Activated T-cell treated with anti-CD3 and anti-CD28 coated beads, Interleukin-2, amount 50 U/mL, for 24 hours (primary cell): ENCODE measurements around the gene ULK4.
"Not testable (repeated sequence)": the region's sequence is repeated elsewhere in the genome, so short reads cannot be mapped to it uniquely, and the experiment has no call there.

Source experiments
- DNase-seq: peaks from one replicate; pipeline ENCODE4 v3.0.0-alpha.2; 2020
- H3K27ac Mint-ChIP-seq: 2 replicates; pipeline ENCODE4 v1.8.0; 2020; ENCODE audit warnings: mild to moderate bottlenecking, mixed read lengths
- H3K27me3 Mint-ChIP-seq: 2 replicates; pipeline ENCODE4 v1.8.0; 2020; ENCODE audit warnings: mixed read lengths
- H3K36me3 Mint-ChIP-seq: 2 replicates; pipeline ENCODE4 v1.8.0; 2020; ENCODE audit warnings: low read depth, mixed read lengths
- H3K4me1 Mint-ChIP-seq: 2 replicates; pipeline ENCODE4 v1.8.0; 2020; ENCODE audit warnings: low read depth, mixed read lengths
- H3K4me3 Mint-ChIP-seq: 2 replicates; pipeline ENCODE4 v1.8.0; 2020; ENCODE audit warnings: mild to moderate bottlenecking, moderate library complexity, mixed read lengths
- H3K9me3 Mint-ChIP-seq: 2 replicates; pipeline ENCODE4 v1.8.0; 2020; ENCODE audit warnings: mixed read lengths

The ULK4 gene

GRCh38 chr3:41688595-41689380 lies 273.1 kb downstream of the ULK4 start:
- no peak for DNase-seq
- H3K27me3 Mint-ChIP-seq: no peaks in the 10 kb centered on the region

GRCh38 chr3:41684797-41685735 lies 276.8 kb downstream of the ULK4 start:
- no peak for DNase-seq
- no peak overlapping the region for H3K27ac Mint-ChIP-seq
- H3K4me3 Mint-ChIP-seq: no peak overlapping the region
- H3K4me1 Mint-ChIP-seq: peaks cover 1% of the 10 kb centered on the region
- H3K9me3 Mint-ChIP-seq: no peaks in the 10 kb centered on the region
- H3K36me3 Mint-ChIP-seq: peaks cover 19% of the 10 kb centered on the region
- no peaks in the 10 kb centered on the region for H3K27me3 Mint-ChIP-seq

More at GRCh38 chr3:41688595-41689380, 273.1 kb downstream of the ULK4 start:
- H3K36me3 Mint-ChIP-seq: peaks cover 5% of the 10 kb centered on the region
- H3K4me1 Mint-ChIP-seq: peaks cover 2% of the 10 kb centered on the region
- no peak overlapping the region for H3K27ac Mint-ChIP-seq
- H3K4me3 Mint-ChIP-seq: no peak overlapping the region
- H3K9me3 Mint-ChIP-seq: no peaks in the 10 kb centered on the region

DNA sequence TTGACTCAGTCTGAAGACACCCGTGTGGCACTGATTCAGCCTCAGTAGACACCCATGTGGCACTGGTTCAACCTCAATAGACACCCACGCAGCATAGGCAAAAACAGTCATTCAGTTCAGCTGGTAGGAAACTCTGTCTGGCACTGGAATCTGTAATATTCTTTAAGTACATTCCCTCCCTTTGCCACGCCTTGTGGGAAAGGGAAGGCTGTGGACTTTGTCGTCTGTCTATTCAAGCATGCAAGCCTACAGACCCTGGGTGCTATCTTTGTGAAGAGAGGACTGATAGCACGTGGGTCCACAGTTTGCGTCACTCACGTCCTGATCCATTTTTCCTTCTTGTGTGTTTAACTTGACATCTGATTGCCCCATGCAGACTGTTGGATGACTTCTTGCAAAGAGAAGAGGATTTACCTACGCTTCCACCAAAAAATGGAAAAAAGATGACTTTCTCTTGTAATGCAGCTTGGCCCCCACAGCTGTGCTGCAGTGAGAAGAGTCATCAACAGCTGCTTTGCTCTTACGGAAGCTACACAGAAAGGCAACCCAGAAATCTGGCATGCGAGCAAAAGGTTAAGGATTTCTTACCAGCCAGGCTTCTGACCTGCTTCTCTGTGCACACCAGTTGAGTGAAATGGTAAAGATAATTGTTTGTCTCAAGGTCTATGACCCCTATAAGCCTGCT lies 278.1 kb downstream of the ULK4 start:
- H3K4me1 Mint-ChIP-seq: peaks cover 1% of the 10 kb centered on the region
- no peaks in the 10 kb centered on the region for H3K27me3 Mint-ChIP-seq
- H3K36me3 Mint-ChIP-seq: peaks cover 19% of the 10 kb centered on the region
- no peak overlapping the region for H3K27ac Mint-ChIP-seq
- H3K4me3 Mint-ChIP-seq: no peak overlapping the region
- DNase-seq: no peak
- H3K9me3 Mint-ChIP-seq: no peaks in the 10 kb centered on the region

DNA sequence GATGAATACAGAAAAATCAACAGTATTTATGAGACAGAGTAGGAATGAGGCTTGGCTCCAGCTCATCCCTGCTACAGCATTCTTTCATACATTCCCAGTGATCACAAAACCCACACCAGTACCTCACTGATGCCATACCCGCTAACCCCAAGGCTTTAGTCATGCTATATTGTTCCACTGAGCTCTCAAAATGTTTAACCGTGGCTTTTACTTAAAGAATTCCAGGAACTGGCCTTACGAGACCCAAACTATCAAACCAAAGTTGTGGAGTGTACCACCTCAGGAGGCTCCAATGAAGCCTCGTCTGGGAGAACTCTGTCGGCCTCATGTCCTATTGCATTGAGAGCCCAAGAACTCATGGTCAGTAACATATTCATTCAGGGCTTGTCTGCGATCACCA lies 278.9 kb downstream of the ULK4 start:
- no peak for DNase-seq
- Mint-ChIP-seq H3K27me3 (no peaks in the 10 kb centered on the region), H3K4me3 (no peak overlapping the region), H3K27ac (no peak overlapping the region), H3K4me1 (peaks cover 1% of the 10 kb centered on the region), H3K9me3 (no peaks in the 10 kb centered on the region), H3K36me3 (peaks cover 21% of the 10 kb centered on the region)

DNA sequence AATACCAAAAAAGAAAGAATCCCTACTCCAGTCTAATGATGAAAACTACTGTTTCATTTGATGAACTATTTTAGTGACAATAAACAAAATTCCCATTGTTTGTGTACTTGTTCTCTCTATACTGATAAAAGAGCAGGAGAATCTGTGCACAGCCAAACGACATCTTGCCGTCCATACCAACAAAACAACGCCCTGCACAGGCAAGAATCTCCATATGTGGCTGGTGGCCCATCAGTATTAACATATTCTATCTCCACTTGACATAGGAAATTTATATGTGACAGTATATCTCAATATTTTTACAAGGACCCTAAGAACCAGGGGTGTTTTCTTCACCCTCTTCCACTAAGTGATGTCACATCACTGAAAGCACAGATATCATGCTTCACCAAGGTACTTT lies 279.5 kb downstream of the ULK4 start:
- H3K27ac Mint-ChIP-seq: no peak overlapping the region
- H3K9me3 Mint-ChIP-seq: no peaks in the 10 kb centered on the region
- no peak overlapping the region for H3K4me3 Mint-ChIP-seq
- H3K4me1 Mint-ChIP-seq: peaks cover 1% of the 10 kb centered on the region
- no peaks in the 10 kb centered on the region for H3K27me3 Mint-ChIP-seq
- H3K36me3 Mint-ChIP-seq: peaks cover 21% of the 10 kb centered on the region
- DNase-seq: no peak

DNA sequence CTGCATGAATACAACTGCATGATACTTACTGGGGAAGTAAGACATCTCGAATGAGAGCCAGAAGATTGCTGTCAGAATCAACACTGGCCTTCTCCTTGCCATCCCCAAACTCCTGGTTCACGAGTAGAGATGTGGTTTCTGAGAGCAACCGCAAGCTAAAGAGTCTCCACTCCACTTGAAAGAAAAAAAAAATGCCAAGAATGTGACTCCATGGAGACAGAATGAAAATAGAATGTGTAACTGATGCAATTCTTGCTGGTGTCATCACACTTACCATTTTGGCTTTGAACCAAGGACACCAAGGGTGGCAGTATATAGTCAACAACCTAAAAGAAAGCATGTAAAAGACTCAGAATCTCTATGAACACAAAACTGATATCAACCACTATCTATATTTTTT lies 280.4 kb downstream of the ULK4 start:
- no peak overlapping the region for H3K27ac Mint-ChIP-seq
- DNase-seq: no peak
- peaks cover 1% of the 10 kb centered on the region for H3K4me1 Mint-ChIP-seq
- H3K27me3 Mint-ChIP-seq: no peaks in the 10 kb centered on the region
- no peak overlapping the region for H3K4me3 Mint-ChIP-seq
- no peaks in the 10 kb centered on the region for H3K9me3 Mint-ChIP-seq
- peaks cover 21% of the 10 kb centered on the region for H3K36me3 Mint-ChIP-seq

GRCh38 chr3:41679374-41679773 lies 282.5 kb downstream of the ULK4 start:
- Mint-ChIP-seq H3K27me3 (no peaks in the 10 kb centered on the region), H3K9me3 (no peaks in the 10 kb centered on the region), H3K4me3 (no peak overlapping the region), H3K27ac (no peak overlapping the region), H3K4me1 (peaks cover 1% of the 10 kb centered on the region), H3K36me3 (peaks cover 20% of the 10 kb centered on the region)
- no peak for DNase-seq

- H3K27me3 Mint-ChIP-seq, H3K9me3 Mint-ChIP-seq, H3K4me1 Mint-ChIP-seq, DNase-seq, H3K4me3 Mint-ChIP-seq, H3K27ac Mint-ChIP-seq: not testable (repeated sequence)
- H3K36me3 Mint-ChIP-seq: peaks cover 15% of the 10 kb centered on the region
Observed at GRCh38 chr3:41675102-41675501, 286.8 kb downstream of the ULK4 start.

DNA sequence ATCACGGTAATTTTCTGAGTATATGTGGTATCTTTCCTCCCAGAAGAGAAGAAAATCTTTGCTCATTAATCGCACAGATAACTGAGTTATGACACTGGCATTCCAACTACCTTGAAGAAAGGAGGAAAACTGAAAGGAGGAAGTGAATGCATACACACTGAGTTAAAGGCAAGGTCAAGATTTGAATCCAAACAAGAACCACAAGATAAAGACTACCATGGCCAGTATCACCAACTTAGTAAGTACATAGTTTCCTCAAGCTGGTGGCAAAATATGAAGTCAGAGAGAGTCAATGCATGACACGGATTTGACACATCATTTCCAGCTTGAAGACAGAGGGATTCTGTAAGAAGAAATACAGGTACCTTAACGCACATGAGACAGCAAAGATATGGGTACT lies 287.5 kb downstream of the ULK4 start:
- no peak overlapping the region for H3K4me3 Mint-ChIP-seq
- H3K27me3 Mint-ChIP-seq: no peaks in the 10 kb centered on the region
- H3K36me3 Mint-ChIP-seq: peaks cover 15% of the 10 kb centered on the region
- no peak for DNase-seq
- no peak overlapping the region for H3K27ac Mint-ChIP-seq
- H3K4me1 Mint-ChIP-seq: no peaks in the 10 kb centered on the region
- H3K9me3 Mint-ChIP-seq: peaks cover 9% of the 10 kb centered on the region

DNA sequence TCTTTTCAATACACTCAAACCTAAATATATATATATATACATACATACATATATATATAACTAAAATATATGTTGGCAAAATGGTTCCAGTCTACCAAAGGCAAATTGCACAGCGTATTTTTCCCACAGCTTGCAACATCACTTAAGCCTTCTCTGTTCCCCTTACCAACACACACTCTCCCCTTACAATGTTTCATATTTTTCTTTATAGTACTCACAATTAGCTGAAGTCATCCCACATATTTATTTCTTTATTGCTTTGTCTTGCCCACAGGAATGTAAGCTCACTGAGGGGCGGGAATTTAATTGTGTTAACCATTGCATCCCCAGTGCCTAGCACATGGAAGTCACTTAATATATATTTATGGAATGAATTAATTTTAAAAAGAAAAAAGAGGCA lies 288.3 kb downstream of the ULK4 start:
- no peaks in the 10 kb centered on the region for H3K4me1 Mint-ChIP-seq
- H3K4me3 Mint-ChIP-seq: no peak overlapping the region
- no peak overlapping the region for H3K27ac Mint-ChIP-seq
- peaks cover 15% of the 10 kb centered on the region for H3K36me3 Mint-ChIP-seq
- peaks cover 9% of the 10 kb centered on the region for H3K9me3 Mint-ChIP-seq
- H3K27me3 Mint-ChIP-seq: no peaks in the 10 kb centered on the region
- no peak for DNase-seq

GRCh38 chr3:41668379-41668778 lies 293.5 kb downstream of the ULK4 start:
- Mint-ChIP-seq H3K9me3 (peaks cover 29% of the 10 kb centered on the region), H3K4me1 (no peaks in the 10 kb centered on the region), H3K4me3 (no peak overlapping the region), H3K27ac (no peak overlapping the region), H3K27me3 (no peaks in the 10 kb centered on the region), H3K36me3 (peaks cover 42% of the 10 kb centered on the region)
- no peak for DNase-seq

- no peaks in the 10 kb centered on the region for H3K4me1 Mint-ChIP-seq
- no peaks in the 10 kb centered on the region for H3K27me3 Mint-ChIP-seq
- H3K4me3 Mint-ChIP-seq: no peak overlapping the region
- DNase-seq: no peak
- no peak overlapping the region for H3K27ac Mint-ChIP-seq
- peaks cover 22% of the 10 kb centered on the region for H3K9me3 Mint-ChIP-seq
- peaks cover 57% of the 10 kb centered on the region for H3K36me3 Mint-ChIP-seq
Observed at GRCh38 chr3:41662288-41662687, 299.6 kb downstream of the ULK4 start.

DNA sequence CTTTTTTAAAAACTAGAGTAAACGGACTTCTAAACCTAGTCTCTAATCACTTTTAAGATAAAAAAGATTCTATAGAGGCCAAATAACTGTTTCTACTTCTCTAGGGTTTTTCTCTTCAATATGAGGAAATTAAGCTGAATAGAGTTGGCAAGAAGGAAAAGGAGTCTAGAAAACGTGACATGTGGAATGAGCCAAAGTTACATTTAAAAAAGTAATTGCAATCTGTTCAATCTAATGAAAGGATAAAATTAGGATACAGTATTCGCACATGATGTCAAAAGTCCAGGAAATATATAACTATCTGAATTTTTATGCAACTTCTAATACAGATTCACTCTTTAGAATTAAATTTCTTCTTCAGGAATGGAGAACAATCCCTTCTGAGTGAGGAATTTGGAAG lies 300.1 kb downstream of the ULK4 start:
- Mint-ChIP-seq H3K36me3 (peaks cover 55% of the 10 kb centered on the region), H3K4me1 (no peaks in the 10 kb centered on the region), H3K4me3 (no peak overlapping the region), H3K27me3 (no peaks in the 10 kb centered on the region), H3K27ac (no peak overlapping the region), H3K9me3 (peaks cover 22% of the 10 kb centered on the region)
- DNase-seq: no peak

DNA sequence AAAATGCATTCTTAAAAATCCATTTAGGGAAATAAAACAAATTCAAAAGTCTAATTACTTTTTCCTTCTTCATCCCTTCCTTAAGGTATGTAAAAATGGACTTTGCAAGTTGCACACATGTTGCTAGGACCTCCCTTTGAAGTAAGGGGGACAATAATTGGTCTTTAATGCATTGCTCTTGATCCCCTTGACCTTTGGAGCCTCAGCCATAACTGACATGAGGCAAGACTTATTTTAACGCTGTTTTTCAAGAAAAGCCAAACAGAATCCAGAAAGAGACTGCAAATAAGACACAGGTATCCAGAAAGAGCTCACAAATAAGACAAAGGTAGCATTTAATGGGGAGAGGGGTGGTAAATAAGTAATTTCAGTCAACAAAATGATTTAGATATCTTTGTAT lies 301.4 kb downstream of the ULK4 start:
- DNase-seq: no peak
- no peak overlapping the region for H3K27ac Mint-ChIP-seq
- peaks cover 17% of the 10 kb centered on the region for H3K9me3 Mint-ChIP-seq

More for the DNA sequence above, 301.4 kb downstream of the ULK4 start:
- Mint-ChIP-seq H3K4me1 (no peaks in the 10 kb centered on the region), H3K27me3 (no peaks in the 10 kb centered on the region), H3K36me3 (peaks cover 43% of the 10 kb centered on the region), H3K4me3 (no peak overlapping the region)
